ENCODE data around the gene CLDN6.
"Not testable (repeated sequence)": the region's sequence is repeated elsewhere in the genome, so short reads cannot be mapped to it uniquely, and the experiment has no call there.

GRCh38 chr16:3052571-3053329, 34.8 kb upstream of the CLDN6 start:
- not testable (repeated sequence) for TF ChIP-seq EP300 (IDR thresholded peaks at IDR 0.05; ENCODE audit: low read length); CREB1 (IDR thresholded peaks at IDR 0.05); CREB1 (CRISPR knock-in tag; IDR thresholded peaks at IDR 0.05); CTCF (IDR thresholded peaks at IDR 0.05 in 2 of 3, conservative IDR thresholded peaks at IDR 0.05 in 1 of 3; ENCODE audit: insufficient read depth in 2 of 3, low read depth in 1 of 3, low read length in 3 of 3); MAZ (CRISPR knock-in tag; conservative IDR thresholded peaks at IDR 0.05 in 1 of 2, IDR thresholded peaks at IDR 0.05 in 1 of 2); E4F1 (CRISPR knock-in tag; IDR thresholded peaks at IDR 0.05; ENCODE audit: borderline replicate concordance); STAT5B (CRISPR knock-in tag; IDR thresholded peaks at IDR 0.05); HMG20B (CRISPR knock-in tag; IDR thresholded peaks at IDR 0.05); FOXA3 (CRISPR knock-in tag; conservative IDR thresholded peaks at IDR 0.05 in 1 of 2, IDR thresholded peaks at IDR 0.05 in 1 of 2)

All from K562 (cell line).